ENCODE data around the gene FARS2.

FARS2 gene

GRCh38 chr6:5674141-5674540 is 412.8 kb downstream of the FARS2 start:
- H3K4me3 ChIP-seq (ENCODE audit: low read depth, low read length) = no peak overlapping the region
- TF ChIP-seq CTCF (conservative IDR thresholded peaks at IDR 0.05; ENCODE audit: low read depth, low read length) = no peak
- DNase-seq (ENCODE audit: low read depth) = no peak

GRCh38 chr6:5674721-5675120 is 413.4 kb downstream of the FARS2 start:
- TF ChIP-seq CTCF (conservative IDR thresholded peaks at IDR 0.05; ENCODE audit: low read depth, low read length) = no peak
- DNase-seq (ENCODE audit: low read depth) = no peak
- no peak overlapping the region for H3K4me3 ChIP-seq (ENCODE audit: low read depth, low read length)

- no peak for TF ChIP-seq CTCF (conservative IDR thresholded peaks at IDR 0.05; ENCODE audit: low read depth, low read length)
- no peak overlapping the region for H3K4me3 ChIP-seq (ENCODE audit: low read depth, low read length)
Observed at GRCh38 chr6:5676701-5677100, 415.4 kb downstream of the FARS2 start.

GRCh38 chr6:5677219-5678000 is 416.1 kb downstream of the FARS2 start:
- no peak overlapping the region for H3K4me3 ChIP-seq (ENCODE audit: low read depth, low read length)
- DNase-seq (ENCODE audit: low read depth) = no peak
- TF ChIP-seq CTCF (conservative IDR thresholded peaks at IDR 0.05; ENCODE audit: low read depth, low read length) = no peak

More at GRCh38 chr6:5676701-5677100, 415.4 kb downstream of the FARS2 start:
- DNase-seq (ENCODE audit: low read depth) = no peak

- H3K4me3 ChIP-seq (ENCODE audit: low read depth, low read length) = no peak overlapping the region
- DNase-seq (ENCODE audit: low read depth) = no peak
- no peak for TF ChIP-seq CTCF (conservative IDR thresholded peaks at IDR 0.05; ENCODE audit: low read depth, low read length)
Observed at GRCh38 chr6:5679270-5679669, 418.0 kb downstream of the FARS2 start.

- no peak for TF ChIP-seq CTCF (conservative IDR thresholded peaks at IDR 0.05; ENCODE audit: low read depth, low read length)
- H3K4me3 ChIP-seq (ENCODE audit: low read depth, low read length) = no peak overlapping the region
- no peak for DNase-seq (ENCODE audit: low read depth)
Observed at GRCh38 chr6:5679691-5680090, 418.4 kb downstream of the FARS2 start.

- no peak overlapping the region for H3K4me3 ChIP-seq (ENCODE audit: low read depth, low read length)
- no peak for TF ChIP-seq CTCF (conservative IDR thresholded peaks at IDR 0.05; ENCODE audit: low read depth, low read length)
- no peak for DNase-seq (ENCODE audit: low read depth)
Observed at GRCh38 chr6:5680095-5680494, 418.8 kb downstream of the FARS2 start.
